Measurements from ENCODE around the gene RTBDN. TPM values are rescaled to one million over a fixed set of nuclear protein-coding genes. Genes with fewer than 3 reads are reported as not detected.
A peak's percentile ranks its signal among the peaks of the same experiment; 100 is the strongest.

RTBDN gene
- total RNA-seq, 2 experiments from 2014 or later: not detected

DNA sequence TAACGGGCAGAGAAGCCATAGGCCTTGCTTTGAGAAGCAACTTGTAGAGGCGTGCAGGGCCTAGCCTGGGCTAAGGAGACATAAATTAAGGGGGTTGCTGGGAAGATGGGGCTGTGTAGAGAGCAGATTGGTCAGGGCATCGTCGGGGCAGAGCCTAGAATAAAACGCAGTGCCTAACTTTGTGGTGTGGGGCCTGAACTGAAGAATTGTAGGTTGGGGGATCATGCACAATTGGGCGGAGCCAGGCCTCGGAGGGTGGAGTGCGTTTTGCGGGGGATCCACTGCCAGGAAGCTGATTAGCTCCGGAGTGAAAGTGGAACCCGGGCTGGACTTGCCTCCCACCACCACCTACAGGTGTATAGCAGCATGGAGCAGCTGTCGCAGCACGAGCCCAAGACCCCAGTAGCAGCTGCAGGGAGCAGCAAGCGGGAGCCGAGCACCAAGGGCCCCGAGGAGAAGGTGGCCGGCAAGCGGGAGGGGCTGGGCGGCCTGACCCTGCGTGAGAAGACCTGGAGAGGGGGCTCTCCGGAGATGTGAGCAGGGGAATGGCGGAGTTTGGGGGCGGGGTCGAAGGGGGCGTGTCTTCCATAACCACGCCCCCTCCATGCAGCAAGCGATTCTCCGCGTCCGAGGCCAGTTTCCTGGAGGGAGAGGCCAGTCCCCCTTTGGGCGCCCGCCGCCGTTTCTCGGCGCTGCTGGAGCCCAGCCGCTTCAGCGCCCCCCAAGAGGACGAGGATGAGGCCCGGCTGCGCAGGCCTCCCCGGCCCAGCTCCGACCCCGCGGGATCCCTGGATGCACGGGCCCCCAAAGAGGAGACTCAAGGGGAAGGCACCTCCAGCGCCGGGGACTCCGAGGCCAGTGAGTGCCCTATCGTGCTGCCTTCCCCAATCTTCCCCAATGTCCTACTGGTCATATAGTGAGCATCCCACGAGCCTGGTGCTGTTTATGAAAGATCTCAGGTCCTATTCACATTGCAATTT, 33.0 kb upstream of the RTBDN start:
- no peak overlapping the region for H3K27ac Mint-ChIP-seq
- H3K4me1 Mint-ChIP-seq (ENCODE audit: low read depth): peaks cover 6% of the 10 kb centered on the region
- intact Hi-C loops (cut with micrococcal nuclease): no loop called here
- peak; percentile 71 for DNase-seq
- peak overlapping the region; percentile 54 for H3K4me3 Mint-ChIP-seq
- H3K9me3 Mint-ChIP-seq: peaks cover 2% of the 10 kb centered on the region
- CTCF ChIA-PET: interaction anchor here (1.1 kb wide), 1 partner anchor 71 kb away, joined by 4 read pairs; no protein-coding TSS in a partner anchor
- H3K36me3 Mint-ChIP-seq (ENCODE audit: low read depth): peaks cover 4% of the 10 kb centered on the region
- peaks cover 2% of the 10 kb centered on the region for H3K27me3 Mint-ChIP-seq (ENCODE audit: low read depth)

DNA sequence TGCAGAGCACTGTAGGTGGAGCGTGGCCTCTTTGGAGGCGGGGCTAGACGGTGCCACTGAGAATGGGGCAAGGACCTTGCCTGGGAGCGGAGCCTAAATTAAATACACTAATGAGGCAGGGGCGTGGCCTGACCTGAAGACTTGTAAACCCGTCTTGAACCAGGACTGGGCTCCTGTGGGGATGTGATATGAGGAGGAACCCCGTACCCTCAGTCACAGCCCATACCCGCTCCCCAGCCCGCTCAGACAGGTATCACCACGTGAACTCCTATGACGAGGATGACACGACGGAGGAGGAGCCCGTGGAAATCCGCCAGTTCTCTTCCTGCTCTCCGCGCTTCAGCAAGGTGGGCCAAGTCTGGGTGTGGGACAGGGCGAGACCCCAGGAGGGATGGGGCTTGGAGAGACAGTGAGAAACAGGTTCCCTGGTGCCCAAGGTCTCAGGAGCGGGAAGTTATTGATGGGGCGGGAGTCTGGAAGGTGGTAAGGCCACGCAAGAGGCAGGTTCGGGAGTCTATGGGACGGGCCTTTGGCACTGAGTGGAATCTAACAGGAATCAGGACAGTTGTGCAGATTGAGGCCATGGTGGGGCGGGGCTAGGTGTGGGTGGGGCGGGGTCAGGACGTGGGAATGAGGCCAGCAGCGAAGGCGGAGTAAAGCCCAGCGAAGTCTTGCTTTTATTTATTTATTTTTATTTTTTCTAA, 32.2 kb upstream of the RTBDN start:
- CTCF ChIA-PET: interaction anchor here (1.1 kb wide), 1 partner anchor 71 kb away, joined by 4 read pairs; no protein-coding TSS in a partner anchor
- peaks cover 2% of the 10 kb centered on the region for H3K27me3 Mint-ChIP-seq (ENCODE audit: low read depth)
- no peak overlapping the region for H3K27ac Mint-ChIP-seq
- peaks cover 6% of the 10 kb centered on the region for H3K4me1 Mint-ChIP-seq (ENCODE audit: low read depth)
- intact Hi-C loops (cut with micrococcal nuclease): no loop called here
- no peak for DNase-seq
- H3K36me3 Mint-ChIP-seq (ENCODE audit: low read depth): no peaks in the 10 kb centered on the region
- H3K9me3 Mint-ChIP-seq: no peaks in the 10 kb centered on the region
- peak overlapping the region; percentile 31 for H3K4me3 Mint-ChIP-seq

DNA sequence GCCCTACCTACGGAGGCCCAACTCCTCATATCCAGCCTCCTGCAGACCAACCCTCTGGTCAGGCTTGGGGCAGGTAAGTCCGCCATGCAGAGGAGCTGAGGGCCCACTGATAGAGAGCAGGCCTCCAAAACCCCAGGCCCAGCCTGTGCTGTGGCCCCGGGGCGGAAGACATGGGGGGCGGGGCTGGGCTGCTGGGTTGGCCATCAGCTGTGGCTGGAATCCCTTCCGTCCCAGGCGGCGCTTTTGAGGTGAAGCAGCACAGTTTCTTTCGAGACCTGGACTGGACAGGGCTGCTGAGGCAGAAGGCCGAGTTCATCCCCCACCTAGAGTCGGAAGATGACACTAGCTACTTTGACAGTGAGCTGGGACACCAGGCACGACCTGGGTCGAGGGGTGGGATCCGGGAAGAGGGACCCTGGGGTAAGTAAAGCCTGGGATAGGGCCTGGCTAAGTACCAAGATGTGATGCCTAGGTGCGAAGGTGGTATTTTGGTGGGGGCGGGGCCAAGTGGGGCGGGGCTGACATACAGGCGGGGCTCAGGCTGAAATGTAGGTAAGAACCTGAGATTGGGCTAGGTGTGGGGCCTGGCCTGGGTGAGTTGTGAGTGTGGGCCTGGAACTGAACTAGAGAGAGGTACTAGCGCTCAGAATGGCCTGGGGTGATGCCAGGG, 31.5 kb upstream of the RTBDN start:
- H3K27me3 Mint-ChIP-seq (ENCODE audit: low read depth): peaks cover 2% of the 10 kb centered on the region
- DNase-seq: no peak
- H3K9me3 Mint-ChIP-seq: no peaks in the 10 kb centered on the region
- CTCF ChIA-PET: no interaction called here
- H3K4me3 Mint-ChIP-seq: no peak overlapping the region
- intact Hi-C loops (cut with micrococcal nuclease): no loop called here
- H3K4me1 Mint-ChIP-seq (ENCODE audit: low read depth): peaks cover 6% of the 10 kb centered on the region
- no peak overlapping the region for H3K27ac Mint-ChIP-seq
- H3K36me3 Mint-ChIP-seq (ENCODE audit: low read depth): no peaks in the 10 kb centered on the region

DNA sequence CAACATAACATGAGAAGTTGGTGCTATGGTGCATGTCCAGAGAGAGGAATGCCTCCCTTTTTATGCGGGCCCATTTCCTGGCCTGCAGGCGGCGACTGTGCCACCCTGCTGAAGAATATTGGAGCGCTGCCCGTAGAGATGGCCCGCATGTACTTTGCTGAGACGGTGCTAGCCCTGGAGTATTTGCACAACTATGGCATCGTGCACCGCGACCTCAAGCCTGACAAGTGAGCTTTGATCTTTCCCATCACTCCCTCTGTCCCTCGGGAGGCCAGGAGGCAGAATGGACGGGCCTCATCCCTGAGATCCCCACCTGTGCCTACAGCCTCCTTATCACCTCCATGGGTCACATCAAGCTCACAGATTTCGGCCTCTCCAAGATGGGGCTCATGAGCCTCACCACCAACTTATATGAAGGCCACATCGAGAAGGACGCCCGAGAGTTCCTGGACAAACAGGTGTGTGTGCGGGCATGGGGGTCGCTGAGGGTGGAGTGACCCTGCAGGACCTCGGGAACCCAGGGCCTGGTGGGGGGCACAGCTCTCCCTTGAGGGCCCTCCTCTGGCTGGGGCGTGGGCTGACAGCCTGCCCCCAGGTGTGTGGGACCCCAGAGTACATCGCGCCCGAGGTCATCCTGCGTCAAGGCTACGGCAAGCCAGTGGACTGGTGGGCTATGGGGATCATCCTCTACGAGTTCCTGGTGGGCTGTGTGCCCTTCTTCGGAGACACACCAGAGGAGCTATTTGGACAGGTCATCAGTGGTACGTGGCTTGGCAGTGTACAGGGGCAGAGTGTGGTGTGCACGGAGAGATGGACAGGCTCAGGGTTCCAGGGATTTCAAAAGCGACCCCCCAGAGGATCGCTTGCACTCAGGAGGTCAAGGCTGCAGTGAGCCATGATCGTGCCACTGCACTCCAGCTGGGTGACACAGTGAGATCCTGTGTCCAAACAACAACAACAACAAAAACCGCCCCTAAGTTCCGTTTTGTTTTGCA, 30.6 kb upstream of the RTBDN start:
- no peaks in the 10 kb centered on the region for H3K36me3 Mint-ChIP-seq (ENCODE audit: low read depth)
- no peak overlapping the region for H3K4me3 Mint-ChIP-seq
- H3K27me3 Mint-ChIP-seq (ENCODE audit: low read depth): peaks cover 2% of the 10 kb centered on the region
- no peak for DNase-seq
- H3K27ac Mint-ChIP-seq: no peak overlapping the region
- CTCF ChIA-PET: interaction anchor here (0.6 to 1.8 kb wide), 3 partner anchors 17 to 99 kb away, joined by 3 to 9 read pairs (median 6); no protein-coding TSS in a partner anchor
- peaks cover 6% of the 10 kb centered on the region for H3K4me1 Mint-ChIP-seq (ENCODE audit: low read depth)
- intact Hi-C loops (cut with micrococcal nuclease): no loop called here
- H3K9me3 Mint-ChIP-seq: no peaks in the 10 kb centered on the region

DNA sequence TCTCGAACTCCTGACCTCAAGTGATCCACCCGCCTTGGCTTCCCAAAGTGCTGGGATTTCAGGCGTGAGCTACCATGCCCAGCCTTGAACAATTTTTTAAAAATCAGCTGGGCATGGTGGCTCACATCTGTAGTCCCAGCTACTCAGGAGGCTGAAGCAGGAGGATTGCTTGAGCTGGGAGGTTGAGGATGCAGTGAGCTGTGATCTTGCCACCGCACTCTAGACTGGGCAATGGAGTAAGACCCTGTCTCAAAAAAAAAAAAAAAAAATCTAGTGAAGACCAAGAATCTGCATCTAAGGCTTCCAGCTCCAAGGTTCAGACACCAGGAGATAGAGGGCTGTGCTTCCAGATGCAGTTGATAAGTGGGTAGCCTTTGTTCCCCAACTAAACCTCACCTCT, 29.8 kb upstream of the RTBDN start:
- DNase-seq: no peak
- Mint-ChIP-seq H3K9me3 (no peaks in the 10 kb centered on the region), H3K27me3 (ENCODE audit: low read depth) (peaks cover 2% of the 10 kb centered on the region), H3K36me3 (ENCODE audit: low read depth) (no peaks in the 10 kb centered on the region), H3K4me3 (no peak overlapping the region), H3K4me1 (ENCODE audit: low read depth) (peaks cover 6% of the 10 kb centered on the region), H3K27ac (no peak overlapping the region)
- CTCF ChIA-PET: interaction anchor here (0.6 to 1.8 kb wide), 6 partner anchors 9 to 107 kb away, joined by 3 to 9 read pairs (median 4); no protein-coding TSS in a partner anchor
- intact Hi-C loops (cut with micrococcal nuclease): no loop called here

DNA sequence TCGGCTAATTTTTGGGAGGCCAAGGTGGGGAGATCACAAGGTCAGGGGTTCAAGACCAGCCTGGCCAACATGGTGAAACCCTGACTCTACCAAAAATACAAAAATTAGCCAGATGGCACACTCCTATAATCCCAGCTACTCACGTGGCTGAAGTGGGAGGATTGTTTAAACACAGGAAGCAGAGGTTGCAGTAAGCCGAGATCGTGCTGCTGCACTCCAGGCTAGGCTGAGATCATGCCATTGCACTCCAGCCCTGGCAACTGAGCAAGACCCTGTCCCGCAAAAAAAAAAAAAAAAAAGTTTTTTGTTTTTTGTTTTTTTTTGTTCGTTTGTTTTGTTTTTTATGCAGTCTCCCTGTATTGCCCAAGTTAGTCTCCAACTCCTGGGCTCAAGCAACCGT, 25.2 kb upstream of the RTBDN start:
- no peak overlapping the region for H3K4me3 Mint-ChIP-seq
- H3K36me3 Mint-ChIP-seq (ENCODE audit: low read depth): no peaks in the 10 kb centered on the region
- H3K4me1 Mint-ChIP-seq (ENCODE audit: low read depth): no peaks in the 10 kb centered on the region
- CTCF ChIA-PET: no interaction called here
- H3K9me3 Mint-ChIP-seq: peaks cover 1% of the 10 kb centered on the region
- no peak overlapping the region for H3K27ac Mint-ChIP-seq
- no peak for DNase-seq
- intact Hi-C loops (cut with micrococcal nuclease): no loop called here
- H3K27me3 Mint-ChIP-seq (ENCODE audit: low read depth): peaks cover 2% of the 10 kb centered on the region

DNA sequence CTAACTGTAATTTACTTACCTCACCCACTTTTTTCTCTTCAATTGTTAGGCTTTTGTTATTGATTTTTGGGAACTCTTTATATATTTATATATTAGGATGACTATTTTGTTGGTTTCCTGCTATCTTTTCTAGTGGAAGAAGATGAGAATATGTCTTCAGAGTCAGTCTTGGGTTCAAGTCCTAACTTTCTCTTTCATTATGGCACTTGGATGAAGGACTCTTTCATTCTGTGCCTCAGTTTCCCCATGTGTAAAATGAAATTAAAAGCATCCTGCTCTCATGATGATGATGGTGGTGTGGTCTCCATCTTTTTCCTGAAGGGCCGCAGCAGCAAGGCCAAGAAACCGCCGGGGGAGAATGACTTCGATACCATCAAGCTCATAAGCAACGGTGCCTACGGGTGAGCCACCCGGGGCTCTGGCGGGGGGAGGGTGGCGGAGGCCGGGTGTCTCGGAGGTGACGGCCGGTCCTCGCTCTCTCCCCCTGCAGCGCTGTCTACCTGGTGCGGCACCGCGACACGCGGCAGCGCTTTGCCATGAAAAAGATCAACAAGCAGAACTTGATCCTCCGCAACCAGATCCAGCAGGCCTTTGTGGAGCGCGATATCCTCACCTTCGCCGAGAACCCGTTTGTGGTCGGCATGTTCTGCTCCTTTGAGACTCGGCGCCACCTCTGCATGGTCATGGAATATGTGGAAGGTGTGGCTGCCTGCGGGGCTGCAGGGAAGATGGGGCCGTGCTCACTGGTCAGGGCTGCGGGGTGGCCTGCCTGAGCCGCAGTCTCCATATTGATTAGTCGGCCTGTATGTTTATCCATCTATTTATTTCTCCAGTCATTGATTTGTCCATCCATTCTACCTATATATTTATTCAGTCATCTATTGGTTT, 23.9 kb upstream of the RTBDN start:
- no peaks in the 10 kb centered on the region for H3K4me1 Mint-ChIP-seq (ENCODE audit: low read depth)
- no peaks in the 10 kb centered on the region for H3K27me3 Mint-ChIP-seq (ENCODE audit: low read depth)
- CTCF ChIA-PET: interaction anchor here (0.6 to 1.6 kb wide), 3 partner anchors 10 to 222 kb away, joined by 3 to 8 read pairs (median 6); no protein-coding TSS in a partner anchor
- H3K9me3 Mint-ChIP-seq: peaks cover 1% of the 10 kb centered on the region
- H3K36me3 Mint-ChIP-seq (ENCODE audit: low read depth): no peaks in the 10 kb centered on the region
- H3K27ac Mint-ChIP-seq: no peak overlapping the region
- H3K4me3 Mint-ChIP-seq: no peak overlapping the region
- intact Hi-C loops (cut with micrococcal nuclease): no loop called here
- no peak for DNase-seq

DNA sequence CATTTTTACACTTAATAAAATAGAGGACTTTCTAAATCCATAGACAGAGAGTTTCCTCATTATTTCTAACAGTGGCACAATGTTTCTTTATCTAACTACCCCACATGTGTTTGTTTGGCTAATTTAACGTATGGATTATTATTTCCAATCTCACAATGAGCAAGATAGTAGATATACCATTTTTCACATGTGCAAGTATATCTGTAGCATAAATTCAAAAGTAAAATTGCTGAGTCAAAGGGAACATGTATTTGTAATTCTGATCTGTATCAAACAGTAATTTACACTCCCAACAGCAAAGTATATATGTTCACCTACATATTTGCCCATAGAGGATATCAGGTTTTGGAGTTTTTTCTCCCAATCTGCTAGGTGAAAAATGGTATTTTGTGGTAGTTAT, 22.3 kb upstream of the RTBDN start:
- no peak overlapping the region for H3K27ac Mint-ChIP-seq
- DNase-seq: no peak
- no peaks in the 10 kb centered on the region for H3K27me3 Mint-ChIP-seq (ENCODE audit: low read depth)
- no peaks in the 10 kb centered on the region for H3K36me3 Mint-ChIP-seq (ENCODE audit: low read depth)
- H3K4me1 Mint-ChIP-seq (ENCODE audit: low read depth): no peaks in the 10 kb centered on the region
- H3K4me3 Mint-ChIP-seq: no peak overlapping the region
- peaks cover 1% of the 10 kb centered on the region for H3K9me3 Mint-ChIP-seq
- CTCF ChIA-PET: interaction anchor here (0.6 to 1.6 kb wide), 3 partner anchors 9 to 222 kb away, joined by 5 to 8 read pairs (median 7); no protein-coding TSS in a partner anchor
- intact Hi-C loops (cut with micrococcal nuclease): no loop called here

DNA sequence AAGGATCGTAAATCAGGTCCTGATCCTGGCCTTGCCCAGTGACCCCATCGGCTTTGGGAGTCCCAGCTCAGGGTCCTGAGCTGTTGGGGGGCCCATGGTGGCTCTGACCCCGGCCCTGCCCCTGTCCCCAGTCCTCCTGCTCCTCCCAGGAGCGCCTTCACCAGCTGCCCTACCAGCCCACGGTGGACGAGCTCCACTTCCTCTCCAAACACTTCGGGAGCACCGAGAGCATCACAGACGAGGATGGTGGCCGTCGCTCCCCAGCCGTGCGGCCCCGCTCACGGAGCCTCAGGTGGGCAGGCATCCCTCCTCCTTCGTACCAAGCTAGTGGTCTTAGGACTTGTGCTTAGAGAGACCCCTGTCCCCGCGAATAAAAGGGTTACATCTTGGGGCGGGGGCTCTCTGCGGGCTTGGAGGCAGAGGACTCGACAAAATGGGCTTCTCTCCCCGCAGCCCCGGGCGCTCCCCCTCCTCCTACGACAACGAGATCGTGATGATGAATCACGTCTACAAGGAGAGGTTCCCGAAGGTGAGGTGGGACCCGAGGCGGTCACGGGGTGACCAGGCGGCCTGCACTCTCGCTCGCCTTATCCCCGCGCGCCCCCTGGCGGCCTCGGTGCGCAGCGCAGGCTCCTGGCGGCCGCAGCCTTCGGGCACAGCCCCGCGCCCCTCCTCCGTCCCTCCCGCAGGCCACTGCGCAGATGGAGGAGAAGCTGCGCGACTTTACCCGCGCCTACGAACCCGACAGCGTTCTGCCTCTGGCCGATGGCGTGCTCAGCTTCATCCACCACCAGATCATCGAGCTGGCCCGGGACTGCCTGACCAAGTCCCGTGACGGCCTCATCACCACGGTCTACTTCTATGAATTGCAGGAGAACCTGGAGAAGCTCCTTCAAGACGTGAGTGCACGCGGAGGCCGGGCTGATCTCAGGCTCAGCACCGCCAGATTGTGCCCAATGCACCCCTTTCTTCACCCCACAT, 13.1 kb upstream of the RTBDN start:
- H3K4me3 Mint-ChIP-seq: peak overlapping the region; percentile 36
- no peaks in the 10 kb centered on the region for H3K36me3 Mint-ChIP-seq (ENCODE audit: low read depth)
- H3K27me3 Mint-ChIP-seq (ENCODE audit: low read depth): peaks cover 21% of the 10 kb centered on the region
- no peak overlapping the region for H3K27ac Mint-ChIP-seq
- CTCF ChIA-PET: interaction anchor here (0.6 to 3.7 kb wide), 46 partner anchors 10 to 289 kb away, joined by 3 to 60 read pairs (median 4); partner anchors contain the start of genes RNASEH2A and RTBDN
- DNase-seq: peak; percentile 87
- H3K4me1 Mint-ChIP-seq (ENCODE audit: low read depth): peaks cover 3% of the 10 kb centered on the region
- intact Hi-C loops (cut with micrococcal nuclease): loop anchor here (1.0 to 2.0 kb wide), 3 partner anchors 51 to 87 kb away; no protein-coding TSS in a partner anchor
- H3K9me3 Mint-ChIP-seq: no peaks in the 10 kb centered on the region
